Measurements from ENCODE around the gene CKLF.

- TF ChIP-seq, protein P1, sequence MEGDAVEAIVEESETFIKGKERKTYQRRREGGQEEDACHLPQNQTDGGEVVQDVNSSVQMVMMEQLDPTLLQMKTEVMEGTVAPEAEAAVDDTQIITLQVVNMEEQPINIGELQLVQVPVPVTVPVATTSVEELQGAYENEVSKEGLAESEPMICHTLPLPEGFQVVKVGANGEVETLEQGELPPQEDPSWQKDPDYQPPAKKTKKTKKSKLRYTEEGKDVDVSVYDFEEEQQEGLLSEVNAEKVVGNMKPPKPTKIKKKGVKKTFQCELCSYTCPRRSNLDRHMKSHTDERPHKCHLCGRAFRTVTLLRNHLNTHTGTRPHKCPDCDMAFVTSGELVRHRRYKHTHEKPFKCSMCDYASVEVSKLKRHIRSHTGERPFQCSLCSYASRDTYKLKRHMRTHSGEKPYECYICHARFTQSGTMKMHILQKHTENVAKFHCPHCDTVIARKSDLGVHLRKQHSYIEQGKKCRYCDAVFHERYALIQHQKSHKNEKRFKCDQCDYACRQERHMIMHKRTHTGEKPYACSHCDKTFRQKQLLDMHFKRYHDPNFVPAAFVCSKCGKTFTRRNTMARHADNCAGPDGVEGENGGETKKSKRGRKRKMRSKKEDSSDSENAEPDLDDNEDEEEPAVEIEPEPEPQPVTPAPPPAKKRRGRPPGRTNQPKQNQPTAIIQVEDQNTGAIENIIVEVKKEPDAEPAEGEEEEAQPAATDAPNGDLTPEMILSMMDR (conservative IDR thresholded peaks at IDR 0.05), result no peak
- TF ChIP-seq EZH2 (IDR thresholded peaks at IDR 0.05; ENCODE audit: low read depth), result no peak
Measured at GRCh38 chr16:66547101-66547989, 5.0 kb upstream of the CKLF start.

Data from PC-9 (cell line).